ENCODE measurements around the gene LRRC3C.

The LRRC3C gene

GRCh38 chr17:39981207-39981741 is 53.7 kb downstream of the LRRC3C start:
- no peak for DNase-seq

GRCh38 chr17:39981766-39982375 is 54.3 kb downstream of the LRRC3C start:
- DNase-seq = no peak

- DNase-seq = no peak
Observed at GRCh38 chr17:39988206-39988810, 60.8 kb downstream of the LRRC3C start.

- no peak for DNase-seq
Observed at GRCh38 chr17:39994448-39994847, 66.9 kb downstream of the LRRC3C start.

Data from activated CD4-positive, alpha-beta T cell treated with anti-CD3 and anti-CD28 coated beads for 1 hour (primary cell).